ENCODE data around the gene C6orf89. TPM values are rescaled to one million over a fixed set of nuclear protein-coding genes. Genes with fewer than 3 reads are reported as not detected.

The C6orf89 gene
- total and polyA plus RNA-seq, 2 of the 8 experiments (the other 6 are each of a cell fraction or from before 2014, with no cell fraction given), result 4.6 to 12.3 TPM

DNA sequence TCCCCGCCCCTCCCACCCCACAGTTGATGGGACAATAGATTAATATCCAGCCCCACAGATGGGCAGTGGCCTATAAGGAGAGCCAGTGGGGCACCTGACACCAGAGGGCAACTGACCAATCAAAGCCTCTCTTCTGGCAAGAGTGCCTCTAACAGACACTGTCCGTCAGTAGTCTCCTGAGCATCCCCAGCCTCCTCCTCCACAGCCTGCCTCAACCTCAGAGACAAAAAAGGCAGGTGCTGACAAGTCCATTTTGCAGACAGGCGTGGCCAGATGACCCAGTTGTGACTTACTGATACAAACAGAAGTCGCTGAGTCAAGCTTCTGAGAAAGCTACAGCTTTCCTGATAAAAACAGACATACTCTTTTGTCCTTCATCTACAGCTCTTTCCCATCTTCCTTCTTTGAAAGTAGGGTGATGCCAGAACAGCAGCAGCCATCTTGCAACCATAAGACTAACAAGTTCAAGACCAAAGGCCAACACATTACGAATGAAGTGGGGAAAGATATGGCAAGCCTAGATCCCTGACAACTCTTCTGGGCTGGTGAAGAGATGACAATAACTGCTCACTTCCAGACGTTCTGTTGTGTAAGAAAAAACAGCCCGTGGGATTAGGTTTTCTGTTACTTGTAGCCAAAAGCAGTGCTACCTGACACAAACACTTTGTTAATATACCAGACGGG, 23.4 kb upstream of the C6orf89 start (continued):
- TF ChIP-seq, protein P1, sequence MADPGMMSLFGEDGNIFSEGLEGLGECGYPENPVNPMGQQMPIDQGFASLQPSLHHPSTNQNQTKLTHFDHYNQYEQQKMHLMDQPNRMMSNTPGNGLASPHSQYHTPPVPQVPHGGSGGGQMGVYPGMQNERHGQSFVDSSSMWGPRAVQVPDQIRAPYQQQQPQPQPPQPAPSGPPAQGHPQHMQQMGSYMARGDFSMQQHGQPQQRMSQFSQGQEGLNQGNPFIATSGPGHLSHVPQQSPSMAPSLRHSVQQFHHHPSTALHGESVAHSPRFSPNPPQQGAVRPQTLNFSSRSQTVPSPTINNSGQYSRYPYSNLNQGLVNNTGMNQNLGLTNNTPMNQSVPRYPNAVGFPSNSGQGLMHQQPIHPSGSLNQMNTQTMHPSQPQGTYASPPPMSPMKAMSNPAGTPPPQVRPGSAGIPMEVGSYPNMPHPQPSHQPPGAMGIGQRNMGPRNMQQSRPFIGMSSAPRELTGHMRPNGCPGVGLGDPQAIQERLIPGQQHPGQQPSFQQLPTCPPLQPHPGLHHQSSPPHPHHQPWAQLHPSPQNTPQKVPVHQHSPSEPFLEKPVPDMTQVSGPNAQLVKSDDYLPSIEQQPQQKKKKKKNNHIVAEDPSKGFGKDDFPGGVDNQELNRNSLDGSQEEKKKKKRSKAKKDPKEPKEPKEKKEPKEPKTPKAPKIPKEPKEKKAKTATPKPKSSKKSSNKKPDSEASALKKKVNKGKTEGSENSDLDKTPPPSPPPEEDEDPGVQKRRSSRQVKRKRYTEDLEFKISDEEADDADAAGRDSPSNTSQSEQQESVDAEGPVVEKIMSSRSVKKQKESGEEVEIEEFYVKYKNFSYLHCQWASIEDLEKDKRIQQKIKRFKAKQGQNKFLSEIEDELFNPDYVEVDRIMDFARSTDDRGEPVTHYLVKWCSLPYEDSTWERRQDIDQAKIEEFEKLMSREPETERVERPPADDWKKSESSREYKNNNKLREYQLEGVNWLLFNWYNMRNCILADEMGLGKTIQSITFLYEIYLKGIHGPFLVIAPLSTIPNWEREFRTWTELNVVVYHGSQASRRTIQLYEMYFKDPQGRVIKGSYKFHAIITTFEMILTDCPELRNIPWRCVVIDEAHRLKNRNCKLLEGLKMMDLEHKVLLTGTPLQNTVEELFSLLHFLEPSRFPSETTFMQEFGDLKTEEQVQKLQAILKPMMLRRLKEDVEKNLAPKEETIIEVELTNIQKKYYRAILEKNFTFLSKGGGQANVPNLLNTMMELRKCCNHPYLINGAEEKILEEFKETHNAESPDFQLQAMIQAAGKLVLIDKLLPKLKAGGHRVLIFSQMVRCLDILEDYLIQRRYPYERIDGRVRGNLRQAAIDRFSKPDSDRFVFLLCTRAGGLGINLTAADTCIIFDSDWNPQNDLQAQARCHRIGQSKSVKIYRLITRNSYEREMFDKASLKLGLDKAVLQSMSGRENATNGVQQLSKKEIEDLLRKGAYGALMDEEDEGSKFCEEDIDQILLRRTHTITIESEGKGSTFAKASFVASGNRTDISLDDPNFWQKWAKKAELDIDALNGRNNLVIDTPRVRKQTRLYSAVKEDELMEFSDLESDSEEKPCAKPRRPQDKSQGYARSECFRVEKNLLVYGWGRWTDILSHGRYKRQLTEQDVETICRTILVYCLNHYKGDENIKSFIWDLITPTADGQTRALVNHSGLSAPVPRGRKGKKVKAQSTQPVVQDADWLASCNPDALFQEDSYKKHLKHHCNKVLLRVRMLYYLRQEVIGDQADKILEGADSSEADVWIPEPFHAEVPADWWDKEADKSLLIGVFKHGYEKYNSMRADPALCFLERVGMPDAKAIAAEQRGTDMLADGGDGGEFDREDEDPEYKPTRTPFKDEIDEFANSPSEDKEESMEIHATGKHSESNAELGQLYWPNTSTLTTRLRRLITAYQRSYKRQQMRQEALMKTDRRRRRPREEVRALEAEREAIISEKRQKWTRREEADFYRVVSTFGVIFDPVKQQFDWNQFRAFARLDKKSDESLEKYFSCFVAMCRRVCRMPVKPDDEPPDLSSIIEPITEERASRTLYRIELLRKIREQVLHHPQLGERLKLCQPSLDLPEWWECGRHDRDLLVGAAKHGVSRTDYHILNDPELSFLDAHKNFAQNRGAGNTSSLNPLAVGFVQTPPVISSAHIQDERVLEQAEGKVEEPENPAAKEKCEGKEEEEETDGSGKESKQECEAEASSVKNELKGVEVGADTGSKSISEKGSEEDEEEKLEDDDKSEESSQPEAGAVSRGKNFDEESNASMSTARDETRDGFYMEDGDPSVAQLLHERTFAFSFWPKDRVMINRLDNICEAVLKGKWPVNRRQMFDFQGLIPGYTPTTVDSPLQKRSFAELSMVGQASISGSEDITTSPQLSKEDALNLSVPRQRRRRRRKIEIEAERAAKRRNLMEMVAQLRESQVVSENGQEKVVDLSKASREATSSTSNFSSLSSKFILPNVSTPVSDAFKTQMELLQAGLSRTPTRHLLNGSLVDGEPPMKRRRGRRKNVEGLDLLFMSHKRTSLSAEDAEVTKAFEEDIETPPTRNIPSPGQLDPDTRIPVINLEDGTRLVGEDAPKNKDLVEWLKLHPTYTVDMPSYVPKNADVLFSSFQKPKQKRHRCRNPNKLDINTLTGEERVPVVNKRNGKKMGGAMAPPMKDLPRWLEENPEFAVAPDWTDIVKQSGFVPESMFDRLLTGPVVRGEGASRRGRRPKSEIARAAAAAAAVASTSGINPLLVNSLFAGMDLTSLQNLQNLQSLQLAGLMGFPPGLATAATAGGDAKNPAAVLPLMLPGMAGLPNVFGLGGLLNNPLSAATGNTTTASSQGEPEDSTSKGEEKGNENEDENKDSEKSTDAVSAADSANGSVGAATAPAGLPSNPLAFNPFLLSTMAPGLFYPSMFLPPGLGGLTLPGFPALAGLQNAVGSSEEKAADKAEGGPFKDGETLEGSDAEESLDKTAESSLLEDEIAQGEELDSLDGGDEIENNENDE (IDR thresholded peaks at IDR 0.05; ENCODE audit: insufficient replicate concordance, low read length), result no peak
- no peak for TF ChIP-seq BCL11A (IDR thresholded peaks at IDR 0.05; ENCODE audit: low read depth in 2 of 2, low read length in 2 of 2)
- no peak for TF ChIP-seq SRF (IDR thresholded peaks at IDR 0.05; ENCODE audit: low read depth, low read length)
